Activated naive CD4-positive, alpha-beta T cell treated with anti-CD3 and anti-CD28 coated beads, Interleukin-2, amount 50 U/mL, for 24 hours (primary cell): ENCODE results near the gene TPM2.
A peak's percentile ranks its signal among the peaks of the same experiment; 100 is the strongest.

Experiments
- H3K27ac Mint-ChIP-seq: one replicate; pipeline ENCODE4 v1.8.0; 2021; ENCODE audit warnings: mild to moderate bottlenecking, mixed read lengths
- H3K27me3 Mint-ChIP-seq: one replicate; pipeline ENCODE4 v1.8.0; 2021; ENCODE audit warnings: mixed read lengths
- H3K36me3 Mint-ChIP-seq: one replicate; pipeline ENCODE4 v1.8.0; 2021; ENCODE audit warnings: mixed read lengths
- H3K4me1 Mint-ChIP-seq: one replicate; pipeline ENCODE4 v1.8.0; 2021; ENCODE audit warnings: mixed read lengths
- H3K4me3 Mint-ChIP-seq: one replicate; pipeline ENCODE4 v1.8.0; 2021; ENCODE audit warnings: mild to moderate bottlenecking, mixed read lengths
- H3K9me3 Mint-ChIP-seq: one replicate; pipeline ENCODE4 v1.8.0; 2021; ENCODE audit warnings: mixed read lengths

TPM2 gene

GRCh38 chr9:35689542-35690293 lies at the start of gene TPM2:
TPM2 (minus strand) TSS chr9:35689925; CDS start chr9:35689817, 108 bp downstream.
- no peaks in the 10 kb centered on the region for H3K27me3 Mint-ChIP-seq
- peaks cover 28% of the 10 kb centered on the region for H3K4me1 Mint-ChIP-seq
- peak within 1 kb of the TSS; percentile 74 for H3K27ac Mint-ChIP-seq
- no peaks in the 10 kb centered on the region for H3K36me3 Mint-ChIP-seq
- peak within 1 kb of the TSS; percentile 86 for H3K4me3 Mint-ChIP-seq
- H3K9me3 Mint-ChIP-seq = no peaks in the 10 kb centered on the region

- H3K4me1 Mint-ChIP-seq = peaks cover 24% of the 10 kb centered on the region
- H3K4me3 Mint-ChIP-seq = no peak overlapping the region
- H3K27ac Mint-ChIP-seq = peak overlapping the region; percentile 37
- H3K36me3 Mint-ChIP-seq = peaks cover 4% of the 10 kb centered on the region
- no peaks in the 10 kb centered on the region for H3K27me3 Mint-ChIP-seq
- H3K9me3 Mint-ChIP-seq = no peaks in the 10 kb centered on the region
Measured at GRCh38 chr9:35738924-35739323, 49.2 kb upstream of the TPM2 start.

DNA sequence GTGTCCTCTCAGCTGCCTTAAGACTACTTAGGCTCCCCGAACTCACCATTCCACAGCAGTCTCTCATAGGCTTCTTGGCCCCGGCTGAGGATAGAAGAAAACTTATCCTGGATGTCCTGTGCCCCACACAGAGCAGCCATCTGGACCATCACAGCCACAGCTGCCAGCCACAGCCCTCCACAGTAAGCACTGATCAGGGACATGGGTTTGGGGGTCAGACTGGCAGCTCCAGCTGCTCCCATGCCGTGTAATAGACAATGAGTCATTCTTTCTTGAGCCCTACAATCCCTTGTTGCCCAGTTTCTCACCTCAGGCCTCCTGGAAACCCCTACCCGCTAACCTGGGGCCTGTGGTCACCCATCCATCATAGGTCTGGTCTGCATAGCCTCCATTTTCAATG lies 48.5 kb upstream of the TPM2 start:
- Mint-ChIP-seq H3K27ac (no peak overlapping the region), H3K4me1 (peaks cover 29% of the 10 kb centered on the region), H3K27me3 (no peaks in the 10 kb centered on the region), H3K9me3 (no peaks in the 10 kb centered on the region), H3K4me3 (no peak overlapping the region), H3K36me3 (peaks cover 4% of the 10 kb centered on the region)

DNA sequence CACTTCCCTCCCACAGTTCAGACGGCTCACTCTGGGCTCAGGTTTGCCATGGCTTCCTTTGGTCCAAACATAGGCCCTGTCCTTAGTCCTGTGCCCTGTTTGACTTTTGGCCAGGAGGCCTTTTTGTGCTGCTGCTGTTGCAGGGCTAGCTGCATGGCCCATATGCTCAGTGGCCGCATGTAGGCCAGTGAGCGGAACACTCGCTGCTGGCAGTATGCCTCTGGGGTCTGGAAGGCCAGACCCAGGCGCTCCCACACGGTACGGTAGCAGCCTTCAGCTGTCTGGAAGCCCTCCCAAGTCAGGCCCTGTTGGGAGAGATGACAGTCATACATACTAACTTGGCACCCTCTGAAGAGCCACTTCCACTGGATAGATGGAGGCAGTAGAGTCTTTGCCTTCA lies 47.4 kb upstream of the TPM2 start:
- H3K27me3 Mint-ChIP-seq = no peaks in the 10 kb centered on the region
- H3K27ac Mint-ChIP-seq = no peak overlapping the region
- no peak overlapping the region for H3K4me3 Mint-ChIP-seq
- H3K36me3 Mint-ChIP-seq = peaks cover 4% of the 10 kb centered on the region
- H3K4me1 Mint-ChIP-seq = peaks cover 28% of the 10 kb centered on the region
- H3K9me3 Mint-ChIP-seq = no peaks in the 10 kb centered on the region

- H3K27ac Mint-ChIP-seq = no peak overlapping the region
- H3K27me3 Mint-ChIP-seq = no peaks in the 10 kb centered on the region
- H3K9me3 Mint-ChIP-seq = no peaks in the 10 kb centered on the region
- peaks cover 4% of the 10 kb centered on the region for H3K36me3 Mint-ChIP-seq
- no peak overlapping the region for H3K4me3 Mint-ChIP-seq
- peaks cover 28% of the 10 kb centered on the region for H3K4me1 Mint-ChIP-seq
Measured at GRCh38 chr9:35736201-35736633, 46.5 kb upstream of the TPM2 start.

- Mint-ChIP-seq H3K27me3 (no peaks in the 10 kb centered on the region), H3K36me3 (peaks cover 4% of the 10 kb centered on the region), H3K4me1 (peaks cover 31% of the 10 kb centered on the region), H3K9me3 (no peaks in the 10 kb centered on the region), H3K4me3 (peak overlapping the region; percentile 23), H3K27ac (no peak overlapping the region)
Measured at GRCh38 chr9:35734096-35734495, 44.4 kb upstream of the TPM2 start.

DNA sequence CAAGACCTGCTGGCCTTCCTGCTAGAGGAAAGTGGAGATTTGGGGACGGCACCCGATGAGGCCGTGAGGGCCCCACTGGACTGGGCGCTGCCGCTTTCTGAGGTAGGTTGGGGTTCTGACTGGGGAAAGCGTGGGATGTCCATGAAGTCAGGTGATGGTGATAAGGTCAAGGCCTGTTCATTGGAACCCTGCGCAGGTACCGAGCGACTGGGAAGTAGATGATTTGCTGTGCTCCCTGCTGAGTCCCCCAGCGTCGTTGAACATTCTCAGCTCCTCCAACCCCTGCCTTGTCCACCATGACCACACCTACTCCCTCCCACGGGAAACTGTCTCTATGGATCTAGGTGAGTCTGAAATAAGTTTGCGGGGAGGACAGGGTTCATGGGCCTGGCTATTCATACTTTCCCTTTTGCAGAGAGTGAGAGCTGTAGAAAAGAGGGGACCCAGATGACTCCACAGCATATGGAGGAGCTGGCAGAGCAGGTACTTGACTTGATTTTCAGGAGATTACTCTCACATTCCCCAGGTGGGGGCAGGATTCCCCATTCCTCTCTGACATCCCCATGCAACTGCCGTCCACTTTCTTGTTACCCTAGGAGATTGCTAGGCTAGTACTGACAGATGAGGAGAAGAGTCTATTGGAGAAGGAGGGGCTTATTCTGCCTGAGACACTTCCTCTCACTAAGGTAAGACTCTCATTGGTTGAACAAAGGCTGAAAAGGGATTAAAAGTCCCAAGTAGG lies 43.2 kb upstream of the TPM2 start:
- no peaks in the 10 kb centered on the region for H3K27me3 Mint-ChIP-seq
- peak overlapping the region; percentile 90 for H3K27ac Mint-ChIP-seq
- H3K4me3 Mint-ChIP-seq = no peak overlapping the region
- H3K9me3 Mint-ChIP-seq = no peaks in the 10 kb centered on the region
- peaks cover 4% of the 10 kb centered on the region for H3K36me3 Mint-ChIP-seq
- H3K4me1 Mint-ChIP-seq = peaks cover 31% of the 10 kb centered on the region

GRCh38 chr9:35732185-35732799 lies 42.6 kb upstream of the TPM2 start, which contains the start of the genes CREB3 and TLN1:
CREB3 (plus strand) TSS chr9:35732666; CDS start chr9:35732773, 107 bp downstream.
TLN1 (minus strand) TSS chr9:35732195; CDS start chr9:35725694, 6,501 bp downstream.
- H3K4me1 Mint-ChIP-seq = peaks cover 31% of the 10 kb centered on the region
- H3K9me3 Mint-ChIP-seq = no peaks in the 10 kb centered on the region
- H3K36me3 Mint-ChIP-seq = peaks cover 4% of the 10 kb centered on the region
- peak within 1 kb of the TSS; percentile 90 for H3K27ac Mint-ChIP-seq
- no peaks in the 10 kb centered on the region for H3K27me3 Mint-ChIP-seq
- H3K4me3 Mint-ChIP-seq = no peak within 1 kb of the TSS

DNA sequence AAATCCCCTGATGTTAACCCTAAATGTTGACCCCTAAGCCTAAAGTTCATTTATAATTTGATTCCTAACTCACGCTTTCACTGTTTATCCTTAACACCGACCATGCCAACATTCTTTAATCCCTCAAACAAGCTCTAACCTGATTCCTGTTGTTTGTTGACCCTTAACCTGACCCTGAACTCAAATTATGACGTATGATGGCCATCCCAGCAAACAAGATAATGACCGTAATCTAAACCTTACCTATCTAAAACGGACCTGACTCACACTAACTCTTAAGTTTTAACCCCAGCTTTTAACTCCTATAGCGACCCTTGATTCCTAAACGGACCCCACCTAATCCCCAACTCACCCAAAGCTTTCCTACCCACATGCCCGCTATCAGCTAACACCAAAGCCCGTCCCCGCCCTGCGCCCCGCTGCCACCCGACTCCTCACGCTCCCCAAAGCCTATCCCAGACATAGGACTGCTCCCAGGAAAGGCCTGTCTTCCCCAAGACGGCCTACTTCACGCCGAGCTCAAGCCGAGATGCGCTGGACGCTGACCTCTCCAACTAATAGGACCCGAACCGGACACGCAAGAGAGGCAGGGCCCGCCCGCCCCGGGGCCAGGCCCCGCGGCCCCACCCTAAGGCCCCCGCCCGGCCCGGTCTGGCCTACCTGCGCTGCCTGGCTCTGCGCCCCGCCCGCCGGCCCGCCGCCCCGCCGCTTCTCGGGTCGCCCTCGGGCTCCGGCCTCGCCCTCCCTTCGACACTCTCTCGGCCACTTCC lies 41.9 kb upstream of the TPM2 start:
- Mint-ChIP-seq H3K36me3 (peaks cover 4% of the 10 kb centered on the region), H3K9me3 (no peaks in the 10 kb centered on the region), H3K4me3 (no peak overlapping the region), H3K4me1 (peaks cover 31% of the 10 kb centered on the region), H3K27me3 (no peaks in the 10 kb centered on the region), H3K27ac (peak overlapping the region; percentile 85)

DNA sequence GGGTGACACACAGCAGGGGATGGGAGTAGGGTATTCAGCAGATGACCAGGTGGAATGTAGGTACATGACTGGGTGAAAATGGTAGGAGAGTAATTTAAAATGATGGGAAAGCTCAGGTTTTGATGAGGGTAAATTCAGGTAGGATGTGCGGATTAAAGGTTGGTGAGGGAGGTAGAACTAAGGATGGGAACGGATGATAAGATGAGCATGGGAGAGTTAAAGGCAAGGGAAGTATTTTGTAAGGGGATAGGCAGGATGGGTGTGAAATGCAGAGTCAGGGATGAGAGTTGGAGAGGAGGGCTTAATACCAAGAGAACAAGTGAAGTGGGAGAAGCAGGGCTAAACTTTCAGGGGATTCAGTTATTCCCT lies 40.7 kb upstream of the TPM2 start:
- Mint-ChIP-seq H3K4me3 (no peak overlapping the region), H3K36me3 (peaks cover 4% of the 10 kb centered on the region), H3K27ac (peak overlapping the region; percentile 6), H3K27me3 (no peaks in the 10 kb centered on the region), H3K9me3 (no peaks in the 10 kb centered on the region), H3K4me1 (peaks cover 22% of the 10 kb centered on the region)

DNA sequence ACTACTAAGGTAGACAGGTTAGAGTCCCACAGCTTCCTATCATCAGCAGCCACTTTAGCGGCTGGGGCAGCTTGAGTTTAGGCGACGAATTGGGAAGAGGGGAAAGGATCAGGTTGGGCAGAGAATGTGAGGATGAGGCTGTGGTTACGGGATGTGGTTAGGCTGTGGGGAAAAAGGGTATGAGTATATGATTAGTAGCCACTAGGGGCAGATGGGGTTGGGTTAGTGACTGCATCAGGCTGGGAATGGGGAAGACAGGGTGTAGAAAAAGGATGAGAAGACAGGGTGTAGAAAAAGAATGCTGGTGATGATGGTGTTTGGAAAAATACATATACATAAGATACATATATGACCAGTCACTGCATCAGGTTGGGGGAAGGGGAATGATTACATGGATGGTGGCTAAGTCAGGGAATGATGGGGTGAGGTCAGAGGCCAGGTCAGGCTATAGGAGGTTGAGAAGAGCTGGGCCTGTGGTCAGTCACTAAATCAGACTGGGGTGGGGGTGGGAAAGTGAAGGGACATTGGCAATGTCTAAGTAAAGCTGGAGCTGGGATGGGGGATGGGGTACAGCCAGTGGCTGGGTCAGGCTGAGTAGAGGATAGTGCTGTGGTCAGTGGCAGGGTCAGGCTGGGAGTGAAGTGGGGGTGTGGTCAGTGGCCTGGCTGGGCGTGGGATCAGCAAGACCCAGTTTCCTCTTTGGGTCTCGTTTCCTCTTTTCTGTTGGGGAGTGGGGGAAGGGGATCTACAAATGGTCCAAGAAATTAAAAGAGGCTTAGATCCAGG lies 40.2 kb upstream of the TPM2 start:
- H3K4me3 Mint-ChIP-seq = no peak overlapping the region
- H3K36me3 Mint-ChIP-seq = peaks cover 2% of the 10 kb centered on the region
- H3K9me3 Mint-ChIP-seq = no peaks in the 10 kb centered on the region
- peak overlapping the region; percentile 6 for H3K27ac Mint-ChIP-seq
- H3K27me3 Mint-ChIP-seq = no peaks in the 10 kb centered on the region
- peaks cover 21% of the 10 kb centered on the region for H3K4me1 Mint-ChIP-seq

DNA sequence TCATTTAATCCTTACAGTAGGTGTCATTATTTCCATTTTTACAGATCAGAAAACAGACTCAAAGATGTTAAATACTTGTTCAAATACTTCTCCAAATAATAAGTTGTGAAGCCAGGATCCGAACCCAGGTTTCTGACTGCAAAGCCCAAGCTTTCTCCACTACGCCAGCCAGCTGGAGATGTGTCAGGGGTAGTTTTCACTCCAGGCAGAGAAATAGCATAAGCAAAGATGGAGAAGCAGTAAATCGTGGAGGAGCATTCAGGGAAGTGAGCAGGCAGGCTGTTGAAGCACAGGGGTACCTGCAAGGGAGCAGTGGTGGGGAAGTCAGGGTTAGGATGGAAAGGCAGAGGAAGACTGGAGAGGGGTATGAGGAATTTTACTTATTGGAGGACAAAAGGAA lies 39.4 kb upstream of the TPM2 start:
- peaks cover 6% of the 10 kb centered on the region for H3K36me3 Mint-ChIP-seq
- peaks cover 18% of the 10 kb centered on the region for H3K4me1 Mint-ChIP-seq
- H3K4me3 Mint-ChIP-seq = no peak overlapping the region
- H3K9me3 Mint-ChIP-seq = no peaks in the 10 kb centered on the region
- no peak overlapping the region for H3K27ac Mint-ChIP-seq
- H3K27me3 Mint-ChIP-seq = no peaks in the 10 kb centered on the region

GRCh38 chr9:35728041-35728971 lies 38.6 kb upstream of the TPM2 start:
- H3K4me1 Mint-ChIP-seq = peaks cover 13% of the 10 kb centered on the region
- H3K36me3 Mint-ChIP-seq = peaks cover 8% of the 10 kb centered on the region

DNA sequence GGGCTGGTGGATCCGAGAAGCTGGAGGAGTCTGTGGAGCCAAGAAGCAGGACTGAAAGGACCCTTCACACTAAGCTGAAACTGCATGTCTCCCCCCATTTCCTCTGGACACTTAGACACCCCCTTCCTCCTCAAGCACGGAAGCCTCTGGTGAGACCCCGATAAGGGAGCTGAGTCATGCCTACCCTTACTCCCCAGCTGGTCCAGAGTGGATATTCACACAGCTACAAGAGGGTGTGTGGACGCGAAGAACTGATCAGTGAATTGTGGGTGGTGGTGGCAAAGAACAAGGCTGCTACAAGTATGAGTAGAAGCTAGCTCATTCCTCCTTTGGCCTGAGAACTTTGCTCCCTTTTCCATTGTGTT lies 37.9 kb upstream of the TPM2 start:
- no peak overlapping the region for H3K4me3 Mint-ChIP-seq
- no peak overlapping the region for H3K27ac Mint-ChIP-seq
- no peaks in the 10 kb centered on the region for H3K27me3 Mint-ChIP-seq
- H3K9me3 Mint-ChIP-seq = no peaks in the 10 kb centered on the region
- peaks cover 7% of the 10 kb centered on the region for H3K4me1 Mint-ChIP-seq
- peaks cover 8% of the 10 kb centered on the region for H3K36me3 Mint-ChIP-seq

More at GRCh38 chr9:35728041-35728971, 38.6 kb upstream of the TPM2 start:
- Mint-ChIP-seq H3K27ac (no peak overlapping the region), H3K27me3 (no peaks in the 10 kb centered on the region), H3K9me3 (no peaks in the 10 kb centered on the region), H3K4me3 (no peak overlapping the region)
